ENCODE measurements around the gene FXYD4.

DNA sequence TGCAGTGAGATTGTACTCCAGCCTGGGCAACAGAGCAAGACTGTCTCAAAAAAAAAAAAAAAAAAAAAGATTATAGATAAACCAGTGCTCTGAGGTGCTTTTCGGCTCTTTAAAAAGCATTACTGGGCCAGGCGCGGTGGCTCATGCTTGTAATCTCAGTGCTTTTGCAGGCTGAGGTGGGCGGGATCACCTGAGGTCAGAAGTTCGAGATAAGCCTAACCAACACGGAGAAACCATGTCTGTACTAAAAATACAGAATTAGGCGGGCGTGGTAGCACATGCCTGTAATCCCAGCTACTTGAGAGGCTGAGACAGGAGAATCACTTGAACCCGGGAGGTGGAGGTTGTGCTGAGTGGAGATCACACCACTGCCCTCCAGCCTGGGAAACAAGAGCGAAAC is 44.1 kb downstream of the FXYD4 start:
- TF ChIP-seq TAF1 (IDR thresholded peaks at IDR 0.05; ENCODE audit: low read depth): no peak
- no peak for TF ChIP-seq EP300 (IDR thresholded peaks at IDR 0.05; ENCODE audit: borderline replicate concordance)
- no peak for TF ChIP-seq USF1 (IDR thresholded peaks at IDR 0.05)
- no peak for TF ChIP-seq REST (IDR thresholded peaks at IDR 0.05; ENCODE audit: low read depth)
- TF ChIP-seq, protein P1, sequence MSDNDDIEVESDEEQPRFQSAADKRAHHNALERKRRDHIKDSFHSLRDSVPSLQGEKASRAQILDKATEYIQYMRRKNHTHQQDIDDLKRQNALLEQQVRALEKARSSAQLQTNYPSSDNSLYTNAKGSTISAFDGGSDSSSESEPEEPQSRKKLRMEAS (IDR thresholded peaks at IDR 0.05): no peak
- no peak for TF ChIP-seq FOXM1 (IDR thresholded peaks at IDR 0.05; ENCODE audit: borderline replicate concordance, low read depth)
- no peak for TF ChIP-seq YY1 (IDR thresholded peaks at IDR 0.05; ENCODE audit: low read depth)
- no peak for TF ChIP-seq TCF12 (IDR thresholded peaks at IDR 0.05; ENCODE audit: low read depth)
- no peak for TF ChIP-seq ZBTB7A (IDR thresholded peaks at IDR 0.05; ENCODE audit: low read depth)
- TF ChIP-seq RAD21 (IDR thresholded peaks at IDR 0.05; ENCODE audit: low read depth): no peak
- TF ChIP-seq CREB1 (IDR thresholded peaks at IDR 0.05; ENCODE audit: low read depth): no peak
- no peak for TF ChIP-seq TEAD4 (IDR thresholded peaks at IDR 0.05)
- no peak for TF ChIP-seq NFIC (IDR thresholded peaks at IDR 0.05)
- TF ChIP-seq EGR1 (IDR thresholded peaks at IDR 0.05): no peak

All from Ishikawa (cell line).